GM21825 (cell line): ENCODE measurements around the gene VPS35.
A peak's percentile ranks its signal among the peaks of the same experiment; 100 is the strongest.

ENCODE experiments used
- ATAC-seq: cut with Tn5 transposase; IDR thresholded peaks from one replicate; pipeline ENCODE4 v1.9.1; 2021; ENCODE audit warnings: mild to moderate bottlenecking, moderate library complexity; ENCODE audit not compliant: unreplicated experiment

Gene VPS35

DNA sequence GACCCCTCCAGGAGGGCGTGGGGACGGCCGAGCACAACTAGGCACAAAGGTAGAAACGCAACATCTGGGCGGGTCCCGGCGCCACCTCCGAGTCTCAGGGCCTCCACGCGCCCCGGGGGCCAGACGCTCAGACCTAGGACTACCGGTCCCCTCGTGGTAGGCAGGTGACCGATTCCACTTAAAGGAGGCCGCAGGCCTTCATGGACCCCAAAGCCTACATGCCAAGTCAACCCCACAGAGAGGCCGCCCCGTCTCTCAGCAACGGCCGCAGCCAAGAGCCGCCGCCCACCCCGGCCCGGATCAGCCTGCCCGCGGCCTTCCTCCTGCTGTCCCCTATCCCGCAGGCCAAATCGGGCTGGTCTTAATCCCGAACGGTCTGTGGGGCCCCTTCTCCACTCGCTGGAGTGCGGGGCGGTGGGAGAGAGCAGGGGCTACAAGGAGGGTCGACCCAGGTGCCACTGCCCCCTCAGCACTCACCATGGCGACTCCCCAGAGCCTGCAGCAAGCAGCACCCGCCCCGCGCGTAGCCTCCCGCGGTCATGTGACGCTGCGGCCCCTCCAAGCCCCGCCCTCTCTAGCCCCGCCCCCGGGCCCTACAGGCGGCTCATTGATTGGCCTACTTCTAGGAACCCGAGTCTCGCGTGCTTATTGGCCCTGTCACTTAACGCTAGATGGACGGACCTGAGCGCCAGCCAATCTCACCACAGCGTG, at the start of gene VPS35:
TSS of gene VPS35 (minus strand) at position 525 of the 711 bp plus-strand sequence. CDS start at position 480, 45 bp downstream.
- peak; percentile 79 for ATAC-seq

DNA sequence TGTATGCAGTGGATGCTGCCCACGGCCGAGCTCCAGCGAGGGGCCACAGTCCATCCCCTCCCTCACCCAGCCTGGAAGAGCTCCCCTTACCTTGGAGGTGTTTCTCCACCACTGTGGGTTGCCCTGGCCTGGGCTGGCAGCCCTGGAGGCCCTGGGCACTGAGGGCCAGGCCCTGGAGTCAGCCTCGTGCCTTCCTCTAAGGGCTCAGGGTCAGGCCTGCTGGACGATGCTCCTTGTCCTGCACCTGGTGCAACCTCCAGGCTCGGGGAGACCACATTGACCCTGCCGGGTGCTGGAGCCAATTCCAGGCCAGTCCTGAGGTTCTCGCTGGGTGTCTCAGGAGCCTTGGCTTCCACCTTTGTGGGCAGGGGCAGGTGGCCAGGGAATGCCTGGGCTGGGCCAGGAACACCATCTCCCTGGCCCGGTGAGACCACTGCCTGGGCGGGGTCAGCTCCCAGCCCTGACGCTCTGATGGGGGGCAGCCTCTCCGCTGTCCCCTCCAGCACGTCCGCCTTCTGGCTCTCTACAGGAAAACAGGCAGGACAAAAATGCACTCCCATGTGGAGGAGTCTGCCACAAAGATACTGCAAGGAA, 48.7 kb upstream of the VPS35 start:
- ATAC-seq = no peak

DNA sequence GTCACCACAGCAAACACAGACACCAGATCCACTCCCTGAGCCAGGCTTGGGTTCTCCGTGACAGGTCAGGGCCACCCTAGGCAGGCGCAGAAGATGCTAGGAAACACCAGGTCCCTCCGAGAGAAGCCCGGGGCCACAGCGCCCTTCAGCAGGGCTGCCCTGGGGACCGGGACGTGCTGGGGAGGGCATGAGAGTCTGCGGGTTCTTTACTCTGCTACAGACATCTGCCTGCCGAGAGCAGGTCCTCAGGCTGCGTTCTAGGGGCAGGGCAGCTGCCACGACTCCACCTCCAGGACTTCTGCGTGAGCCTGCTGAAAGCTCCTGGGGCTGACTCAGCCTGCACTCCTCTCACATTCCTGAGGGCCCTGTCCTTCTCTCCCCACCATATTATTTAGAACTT, 47.7 kb upstream of the VPS35 start:
- no peak for ATAC-seq

DNA sequence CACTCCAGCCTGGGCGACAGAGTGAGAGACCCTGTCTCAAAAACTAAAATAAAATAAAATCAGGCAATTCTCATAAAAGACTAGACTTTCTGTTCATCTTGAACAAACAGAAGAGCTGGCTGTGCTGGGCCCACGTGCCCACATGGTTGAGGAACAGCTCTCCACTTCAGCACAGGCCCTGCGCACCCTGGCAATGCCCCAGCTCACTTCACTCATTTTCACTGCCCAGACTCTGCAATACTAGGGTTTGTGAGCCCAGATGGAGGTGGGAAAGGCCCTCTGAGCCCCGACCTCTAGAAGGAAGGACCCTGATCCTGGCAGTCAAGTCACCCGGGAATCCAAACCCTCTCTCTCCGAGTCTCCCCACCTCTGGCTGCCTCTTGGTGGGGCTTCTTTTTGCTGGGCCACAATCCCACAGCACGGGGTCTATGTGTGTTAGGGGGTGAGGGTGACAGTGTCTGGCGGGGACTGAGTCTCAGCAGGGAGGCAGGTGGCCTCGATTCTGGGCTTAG, 44.4 kb upstream of the VPS35 start:
- no peak for ATAC-seq

DNA sequence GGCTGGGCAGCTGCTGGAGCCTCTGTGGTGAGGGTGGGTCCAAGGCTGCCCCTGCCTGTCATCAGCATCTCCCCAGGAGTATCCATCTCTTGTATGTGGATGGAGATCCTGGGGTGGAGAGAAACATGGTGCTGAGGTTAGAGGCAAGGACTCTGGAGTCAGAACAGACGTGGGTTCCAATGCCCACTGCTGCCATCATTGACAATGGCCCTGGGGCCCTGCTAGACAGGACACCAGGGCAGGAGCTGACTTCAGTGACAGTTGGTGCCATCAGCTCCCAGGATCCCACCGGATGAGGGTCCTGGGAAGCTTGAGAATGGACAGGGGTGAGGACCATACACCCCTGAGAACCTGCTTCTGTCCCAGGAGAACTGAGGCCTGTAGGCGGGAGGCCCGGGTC, 43.6 kb upstream of the VPS35 start:
- ATAC-seq = no peak

DNA sequence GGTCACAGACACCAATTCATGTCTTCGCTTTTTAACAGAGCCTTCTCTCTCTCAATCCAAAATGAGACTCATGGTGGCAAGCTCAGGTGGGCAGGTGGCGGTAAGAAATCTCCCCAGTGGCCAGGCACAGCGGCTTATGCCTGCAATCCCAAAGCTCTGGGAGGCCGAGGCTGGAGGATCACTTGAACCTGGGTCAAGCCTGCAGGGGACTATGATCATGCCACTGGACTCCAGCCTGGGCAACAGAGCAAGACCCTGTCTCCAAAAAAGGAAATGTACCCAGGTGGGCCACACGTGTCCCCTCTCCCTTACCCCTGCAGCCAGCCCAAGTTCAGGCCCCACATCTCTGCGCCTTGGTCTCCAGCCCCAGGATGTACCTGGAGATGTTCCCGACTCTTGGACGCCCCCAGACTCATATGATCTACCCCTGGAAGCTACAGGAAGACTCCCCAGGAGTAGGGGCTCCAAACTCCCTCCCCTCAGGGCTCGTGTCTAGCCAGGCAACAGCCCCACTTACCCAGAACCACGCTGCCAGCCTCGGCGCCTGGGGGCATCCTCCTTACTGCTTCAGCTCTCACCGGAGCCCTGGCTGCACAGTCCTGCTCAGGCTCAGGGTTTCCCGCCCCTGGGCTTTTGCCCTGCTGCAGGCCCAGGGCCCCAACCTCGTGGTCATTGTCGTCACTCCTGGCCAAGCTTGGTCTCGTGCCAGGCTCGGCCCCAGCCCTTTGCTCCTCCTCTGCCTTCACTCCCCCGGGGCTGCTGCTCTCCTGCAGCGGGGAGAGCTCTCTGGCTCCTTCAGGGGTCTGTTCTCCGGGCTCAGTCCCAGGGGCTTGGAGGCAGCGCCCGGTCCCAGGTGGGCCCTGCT, 42.9 kb upstream of the VPS35 start:
- no peak for ATAC-seq

DNA sequence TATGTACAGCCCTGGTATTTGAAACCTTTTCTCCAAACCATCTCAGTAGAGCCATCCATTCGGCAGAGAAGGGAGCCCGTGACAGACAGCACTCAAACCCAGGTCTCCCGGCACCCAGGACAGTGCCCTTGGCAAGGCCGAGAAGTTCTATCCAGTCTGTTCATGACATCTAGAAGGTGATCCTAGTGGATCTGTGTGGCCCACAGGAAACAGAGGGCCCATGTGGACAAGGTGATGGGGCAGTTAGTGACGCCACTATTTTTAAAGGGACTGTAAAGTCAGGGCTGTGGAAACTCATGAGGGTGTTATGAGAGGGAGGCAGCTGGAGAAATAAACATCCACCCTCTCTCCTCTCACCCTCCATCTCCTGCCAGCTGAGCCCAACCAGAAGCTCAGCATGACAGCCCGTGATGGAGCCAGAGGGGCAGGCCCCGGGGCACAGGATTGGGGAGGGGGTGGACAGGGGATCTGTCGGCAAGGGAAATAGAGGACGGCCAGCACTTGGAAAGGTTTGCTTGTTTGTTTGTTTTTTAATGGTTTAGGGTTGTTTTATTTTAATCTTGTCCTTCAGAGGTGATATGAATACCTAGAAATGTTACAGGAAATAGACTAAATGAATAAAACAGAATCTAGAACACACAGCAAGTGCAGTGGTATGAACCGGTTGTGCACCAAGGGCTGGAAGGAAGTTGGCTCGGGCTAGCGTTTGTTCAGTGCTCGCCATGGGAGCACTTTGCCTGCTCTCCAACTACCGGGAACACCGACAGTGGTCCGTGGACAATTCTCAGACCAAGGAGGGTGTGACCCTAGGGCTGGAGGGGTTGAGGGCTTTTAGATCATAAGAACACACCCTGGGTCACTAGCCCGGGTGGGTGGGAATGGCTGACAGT, 42.1 kb upstream of the VPS35 start:
- no peak for ATAC-seq

DNA sequence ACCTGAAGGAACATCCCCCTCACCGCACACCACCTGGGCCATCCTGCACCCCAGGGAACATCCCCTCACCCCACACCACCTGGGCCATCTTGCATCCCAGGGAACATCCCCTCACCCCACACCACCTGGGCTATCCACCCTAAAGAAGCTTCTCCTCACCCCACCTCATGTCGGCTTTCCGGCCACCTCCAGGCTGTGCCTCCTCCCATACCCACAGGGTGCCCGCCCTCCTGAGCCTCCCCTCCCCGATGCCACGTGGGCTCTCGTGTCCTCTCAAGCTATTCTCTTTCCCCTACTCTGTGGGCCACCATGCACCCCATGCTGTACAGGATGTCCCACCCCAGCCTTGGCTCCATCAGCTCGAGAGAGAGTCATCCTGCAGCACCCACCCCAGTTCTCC, 41.1 kb upstream of the VPS35 start:
- no peak for ATAC-seq

DNA sequence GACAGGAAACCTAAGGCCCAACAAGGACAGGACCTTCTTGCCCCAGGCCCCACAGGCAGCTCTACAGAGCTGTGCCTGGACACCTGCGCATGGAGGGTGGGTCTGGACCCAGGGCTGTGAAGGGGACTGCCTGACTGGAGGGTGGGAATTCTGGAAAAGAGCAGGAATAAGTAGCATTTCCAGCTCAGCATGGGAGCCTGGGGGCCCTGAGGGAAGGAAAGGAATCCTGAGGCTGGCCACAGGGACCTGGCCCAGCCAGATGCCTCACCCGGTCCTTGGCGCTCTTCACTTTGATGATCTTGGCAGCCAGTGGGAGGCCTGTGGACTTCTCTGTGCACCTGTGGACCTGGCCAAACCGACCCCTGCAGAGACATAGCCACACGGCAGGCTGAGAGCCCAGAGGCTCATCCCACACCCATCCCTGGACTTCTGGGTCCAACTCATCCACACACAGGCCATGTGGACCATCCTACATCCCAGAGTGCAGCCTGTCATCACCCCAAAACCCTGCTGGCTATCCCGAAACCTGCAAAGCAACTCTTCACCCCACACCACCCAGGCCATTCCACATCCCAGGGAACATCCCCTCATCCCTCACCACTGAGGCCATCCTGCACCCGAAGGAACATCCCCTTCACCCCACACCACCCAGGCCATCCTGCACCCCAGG, 40.5 kb upstream of the VPS35 start:
- ATAC-seq = no peak

DNA sequence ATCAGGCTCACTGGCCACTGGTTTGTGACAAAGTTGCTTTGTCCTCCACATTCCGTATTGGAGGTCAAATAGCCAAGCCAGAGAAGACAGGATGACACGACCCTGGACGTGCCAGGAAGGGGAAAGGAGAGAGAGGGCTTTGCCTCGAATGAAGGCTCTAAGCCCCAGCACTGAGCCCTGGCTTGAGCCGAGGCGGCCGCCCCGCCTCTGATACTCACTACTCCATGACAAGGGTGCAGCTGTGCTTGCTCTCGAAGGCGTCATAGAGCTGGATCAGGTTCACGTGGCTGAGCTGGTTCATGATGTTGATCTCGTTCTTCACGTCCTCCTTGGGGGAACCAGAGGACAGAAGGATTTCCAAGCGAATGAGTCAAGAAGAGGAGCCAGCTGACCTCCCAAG, 39.8 kb upstream of the VPS35 start:
- ATAC-seq = no peak

DNA sequence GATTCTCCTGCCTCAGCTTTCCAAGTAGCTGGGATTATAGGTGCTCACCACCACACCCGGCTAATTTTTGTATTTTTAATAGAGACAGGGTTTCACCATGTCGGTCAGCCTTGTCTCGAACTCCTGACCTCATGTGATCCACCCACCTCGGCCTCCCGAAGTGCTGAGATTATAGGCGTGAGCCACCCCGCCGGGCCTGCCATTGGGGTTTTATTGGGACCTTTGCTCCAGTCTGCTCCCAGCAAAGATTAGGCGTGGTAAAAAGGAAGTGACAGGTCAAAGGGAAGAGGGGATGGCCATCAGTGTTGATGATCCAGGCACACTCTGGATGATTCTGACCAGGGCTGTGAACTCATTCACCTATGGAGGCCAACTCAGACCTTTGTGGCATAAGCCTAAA, 38.7 kb upstream of the VPS35 start:
- no peak for ATAC-seq

DNA sequence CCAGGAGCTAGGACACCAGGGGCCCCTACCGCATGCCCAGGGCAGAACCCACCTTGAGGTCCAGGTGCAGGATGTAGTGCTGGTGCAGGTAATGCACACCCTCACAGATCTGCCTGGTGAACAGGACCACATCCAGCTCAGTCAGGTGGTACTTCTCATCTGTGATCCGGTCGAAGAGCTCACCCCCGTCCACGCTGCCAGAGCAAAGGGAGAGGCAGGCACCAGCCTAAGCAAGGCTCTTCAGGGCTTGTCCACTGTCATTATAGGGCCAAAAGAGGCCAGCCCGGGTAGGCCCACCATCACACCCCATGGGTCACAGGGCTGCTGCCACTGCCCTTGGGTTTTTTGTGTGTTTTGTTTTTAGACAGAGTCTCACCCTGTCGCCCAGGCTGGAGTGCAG, 38.2 kb upstream of the VPS35 start:
- ATAC-seq = no peak

DNA sequence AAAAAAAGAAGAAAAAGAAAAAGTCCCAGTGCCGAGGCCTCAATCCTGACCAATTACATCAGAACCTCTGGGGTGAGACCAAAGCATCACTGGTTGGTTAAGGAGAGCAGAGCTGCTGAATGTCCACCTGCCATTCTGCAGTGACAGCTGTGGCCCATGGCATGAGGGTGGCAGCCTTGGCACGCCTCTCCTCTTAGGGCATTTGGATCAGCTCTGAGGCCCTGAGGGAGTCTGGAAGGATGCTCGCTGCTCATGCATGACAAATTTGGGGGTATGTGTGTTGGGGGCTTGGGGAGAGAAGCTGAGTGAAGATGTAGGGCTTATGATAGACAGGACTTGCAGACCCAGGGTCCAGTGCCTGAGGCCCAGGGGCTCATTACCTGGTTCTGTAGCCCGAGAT, 32.9 kb upstream of the VPS35 start:
- no peak for ATAC-seq

DNA sequence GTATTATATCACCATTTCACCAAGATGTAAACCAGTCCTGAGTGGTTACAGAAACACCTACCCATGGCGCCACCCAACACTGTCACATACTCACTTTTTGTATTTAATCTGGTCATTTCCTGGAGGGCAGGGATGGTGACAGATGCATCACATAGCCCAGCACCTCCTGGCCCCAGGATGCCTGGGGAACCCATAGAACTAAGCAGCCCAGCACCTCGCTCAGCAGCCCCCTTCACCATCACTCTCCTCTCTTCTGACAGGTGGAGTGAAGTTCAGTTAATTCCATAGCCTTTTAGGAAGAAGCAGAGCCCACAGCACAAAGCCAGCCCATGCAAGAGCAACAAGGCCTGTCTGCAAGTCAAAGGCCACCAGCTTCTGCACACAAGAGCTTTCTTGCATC, 31.6 kb upstream of the VPS35 start:
- ATAC-seq = no peak

DNA sequence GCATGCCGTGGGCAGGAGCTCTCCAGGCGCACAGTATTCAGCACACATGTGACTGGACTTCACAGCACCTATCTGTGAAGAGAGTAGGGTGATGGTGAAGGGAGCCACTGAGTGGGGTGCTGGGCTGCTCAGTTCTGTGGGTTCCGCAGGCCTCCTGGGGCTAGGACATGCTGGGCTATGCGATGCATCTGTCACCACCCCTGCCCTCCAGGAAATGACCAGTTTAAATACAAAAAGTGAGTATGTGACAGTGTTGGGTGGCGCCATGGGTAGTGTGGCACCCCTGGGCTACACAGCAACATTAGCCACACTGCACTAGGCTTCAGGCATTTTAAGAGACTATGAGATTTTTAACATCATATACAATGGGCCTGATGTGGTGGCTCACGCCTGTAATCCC, 30.6 kb upstream of the VPS35 start:
- ATAC-seq = no peak

DNA sequence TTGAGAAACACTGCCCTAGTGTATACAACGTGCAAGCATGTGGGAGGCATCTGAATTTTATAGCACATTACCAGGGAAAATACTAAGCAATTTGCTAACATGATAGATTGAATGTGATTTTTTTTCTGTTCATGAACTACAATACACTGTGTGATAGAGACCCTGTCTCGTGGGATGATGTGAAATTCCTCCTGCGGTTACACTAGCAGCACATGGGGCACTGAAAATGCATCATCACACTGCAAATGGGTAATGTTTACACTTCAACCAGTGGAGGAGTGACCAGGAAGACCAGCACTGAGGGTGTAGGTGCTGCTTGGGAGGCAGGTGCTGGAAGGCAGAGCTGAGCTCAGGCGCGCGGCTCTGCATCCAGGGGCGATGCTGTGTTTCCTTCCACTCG, 29.2 kb upstream of the VPS35 start:
- ATAC-seq = no peak

DNA sequence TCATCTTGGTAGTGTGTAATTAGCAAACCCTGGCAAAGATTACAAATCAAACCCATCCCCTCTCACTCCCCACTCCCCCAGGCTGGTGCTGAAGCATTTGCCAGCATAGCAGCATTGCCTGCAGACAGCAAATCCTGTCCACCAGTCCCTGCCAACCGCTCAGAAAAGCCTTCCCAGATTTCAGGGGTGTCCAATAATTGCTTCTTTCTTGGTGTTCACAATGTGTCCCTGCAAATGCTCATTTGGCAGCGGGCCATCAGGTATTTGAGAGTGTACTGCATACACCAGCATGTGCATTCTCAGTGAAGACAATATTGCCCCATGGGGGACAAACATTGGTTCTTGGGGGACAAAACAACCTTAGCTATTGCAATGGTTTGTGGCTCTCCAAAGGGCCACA, 28.7 kb upstream of the VPS35 start:
- ATAC-seq = no peak

DNA sequence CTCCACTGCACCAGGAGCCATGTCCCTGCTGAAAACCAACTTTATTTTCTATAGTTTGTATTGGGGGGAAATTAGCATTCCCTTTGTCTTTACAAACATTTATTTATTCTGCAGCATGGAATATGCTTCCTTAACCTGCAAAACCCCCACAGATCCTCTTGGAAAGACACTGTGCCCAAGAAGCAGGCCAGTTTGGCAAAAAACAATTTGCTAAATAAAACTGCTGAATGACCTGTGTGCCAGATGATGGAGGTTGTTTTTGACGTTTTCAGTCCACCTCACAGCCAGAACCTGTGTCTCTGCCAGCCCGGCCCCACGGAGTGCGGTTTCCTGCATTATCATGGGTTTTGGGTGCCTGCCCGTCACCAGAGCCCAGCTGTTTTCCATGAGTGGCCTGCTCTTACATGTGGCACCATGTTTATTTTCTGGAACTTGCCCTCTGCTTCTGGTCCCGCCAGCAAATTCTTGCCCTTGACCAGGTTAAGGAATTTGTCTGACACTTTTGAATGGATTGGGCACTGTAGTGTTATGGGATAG, 26.9 kb upstream of the VPS35 start:
- no peak for ATAC-seq

DNA sequence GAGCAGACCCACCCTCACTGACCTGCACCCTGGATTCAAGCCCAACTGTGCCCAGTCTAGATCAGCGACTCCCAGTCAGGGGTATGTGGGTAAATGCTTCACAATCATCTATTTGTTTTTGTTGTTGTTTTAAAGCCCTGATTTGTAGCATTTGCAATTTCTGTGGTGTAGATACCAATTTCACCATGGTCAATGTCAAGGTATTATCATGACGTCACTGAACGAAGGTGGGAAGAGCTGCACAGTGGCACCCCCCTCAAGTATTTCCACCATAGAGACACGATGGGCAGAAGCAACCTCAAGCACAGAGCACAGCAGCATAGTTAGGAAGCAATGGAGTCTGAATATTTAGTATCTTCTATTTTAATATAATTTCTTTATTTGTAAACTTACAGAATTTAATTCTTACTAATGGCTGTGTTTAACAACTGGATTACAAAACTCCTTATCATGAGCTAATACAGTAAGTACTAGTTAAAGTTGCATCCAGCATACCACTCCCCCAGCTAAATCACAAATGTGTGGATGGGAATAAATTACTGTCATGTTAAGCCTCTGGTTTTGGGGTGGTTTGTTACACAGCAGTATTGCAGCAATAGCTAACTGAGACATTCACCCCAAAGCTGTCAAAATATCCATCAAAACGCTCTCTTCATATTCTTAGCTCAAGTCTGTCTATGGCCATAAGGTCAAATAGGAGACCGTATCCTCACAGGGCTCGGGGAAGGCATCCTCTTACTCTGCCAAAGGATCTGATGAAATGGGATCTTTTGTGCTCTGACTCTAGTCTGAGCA, 26.0 kb upstream of the VPS35 start:
- no peak for ATAC-seq
